Measurements from ENCODE around the gene IQUB.

GRCh38 chr7:123538897-123539296 lies 4.5 kb upstream of the IQUB start:
- TF ChIP-seq FOXA1 (IDR thresholded peaks at IDR 0.05) (no peak), SUZ12 (IDR thresholded peaks at IDR 0.05) (no peak), SP1 (IDR thresholded peaks at IDR 0.05) (no peak), CTBP1 (IDR thresholded peaks at IDR 0.05; ENCODE audit: borderline replicate concordance) (no peak), PKNOX1 (IDR thresholded peaks at IDR 0.05) (no peak), ARNT (IDR thresholded peaks at IDR 0.05) (no peak), NFRKB (IDR thresholded peaks at IDR 0.05) (no peak), ELF4 (IDR thresholded peaks at IDR 0.05) (no peak), L3MBTL2 (conservative IDR thresholded peaks at IDR 0.05) (no peak), TARDBP (IDR thresholded peaks at IDR 0.05) (no peak), FOXK2 (IDR thresholded peaks at IDR 0.05) (no peak), ZNF384 (IDR thresholded peaks at IDR 0.05) (no peak)

Measured in HEK293T (cell line).